Activated CD8-positive, alpha-beta T cell treated with anti-CD3 and anti-CD28 coated beads, Interleukin-2, amount 10 ng/mL, durations not matched to agents 7 days and 5 days (primary cell): ENCODE data around the gene B3GALT6. TPM values are rescaled to one million over a fixed set of nuclear protein-coding genes. Genes with fewer than 3 reads are reported as not detected.
A peak's percentile ranks its signal among the peaks of the same experiment; 100 is the strongest.

Experiments
- ATAC-seq: fragments of 150-1000 bp; cut with Tn5 transposase; one replicate; pipeline ENCODE4 v1.10.0; 2021; ENCODE audit warnings: moderate library complexity
- CTCF ChIA-PET: fragments of 350-600 bp; sonication (Branson Sonifier 250); formaldehyde crosslinking; loops from one replicate; lab custom pipeline; 2021; ENCODE audit warnings: antibody characterized with exemption; lab: Charles Lee
- POLR2A ChIA-PET: fragments of 350-600 bp; sonication (Branson Sonifier 250); formaldehyde crosslinking; loops from one replicate; lab custom pipeline; 2021; ENCODE audit warnings: antibody characterized with exemption; lab: Charles Lee
- DNase-seq: peaks from one replicate; pipeline ENCODE4 v3.0.0-alpha.2; 2020
- H3K27ac Mint-ChIP-seq: one replicate; pipeline ENCODE4 v1.8.0; 2021; ENCODE audit warnings: mild to moderate bottlenecking, mixed read lengths
- H3K27me3 Mint-ChIP-seq: one replicate; pipeline ENCODE4 v1.8.0; 2021; ENCODE audit warnings: low read depth, mixed read lengths
- H3K36me3 Mint-ChIP-seq: one replicate; pipeline ENCODE4 v1.8.0; 2021; ENCODE audit warnings: low read depth, mixed read lengths
- H3K4me1 Mint-ChIP-seq: one replicate; pipeline ENCODE4 v1.8.0; 2021; ENCODE audit warnings: low read depth, mixed read lengths
- H3K4me3 Mint-ChIP-seq: one replicate; pipeline ENCODE4 v1.8.0; 2021; ENCODE audit warnings: mild to moderate bottlenecking, mixed read lengths
- H3K9me3 Mint-ChIP-seq: one replicate; pipeline ENCODE4 v1.8.0; 2022; ENCODE audit warnings: mixed read lengths; ENCODE audit not compliant: insufficient read depth
- total RNA-seq, 2 experiments: library from RNA; stranded (reverse); gene quantifications; one replicate each; pipeline ENCODE4 v1.2.3, GENCODE V29; 2021

Gene B3GALT6
- total RNA-seq, 2 experiments from 2014 or later = 21.2 to 22.4 TPM

DNA sequence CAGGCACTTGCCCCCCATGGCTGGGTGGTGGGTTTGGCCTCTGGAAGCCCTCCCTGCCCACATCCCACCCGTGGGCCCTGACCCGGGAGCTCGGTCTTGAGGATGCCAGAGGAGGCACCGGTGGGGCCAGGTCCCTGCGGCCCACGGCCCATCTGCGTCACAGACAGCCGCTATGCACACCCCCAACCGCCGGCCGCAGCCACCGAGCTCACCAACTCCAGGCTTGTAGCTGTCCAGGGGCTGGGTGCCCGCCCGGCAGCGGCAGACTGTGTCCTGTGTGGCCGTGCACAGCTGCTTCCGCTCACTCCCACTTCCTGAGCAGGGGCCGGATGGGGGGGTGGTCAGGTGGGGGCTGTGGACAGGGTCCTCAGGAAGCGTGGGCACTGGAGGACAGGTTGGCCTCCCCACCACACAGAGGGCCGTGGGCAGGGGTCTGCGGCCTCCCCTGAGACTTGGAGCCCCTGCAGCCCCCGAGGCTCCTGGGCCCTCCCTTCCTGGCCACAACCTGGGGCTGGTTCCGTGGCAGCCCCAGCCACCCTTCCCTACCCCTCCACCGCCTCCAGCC lies 19.2 kb upstream of the B3GALT6 start:
- Mint-ChIP-seq H3K27ac (peak overlapping the region; percentile 34), H3K36me3 (peaks cover 12% of the 10 kb centered on the region), H3K4me1 (peaks cover 52% of the 10 kb centered on the region), H3K4me3 (no peak overlapping the region), H3K9me3 (no peaks in the 10 kb centered on the region), H3K27me3 (no peaks in the 10 kb centered on the region)
- ChIA-PET POLR2A (interaction anchor here (0.7 to 0.9 kb wide), 2 partner anchors 14 to 18 kb away, joined by 3 to 4 read pairs; no protein-coding TSS in a partner anchor), CTCF (interaction anchor here (1.2 kb wide), 1 partner anchor 90 kb away, joined by 5 read pairs; no protein-coding TSS in a partner anchor)
- DNase-seq (peak; percentile 77), ATAC-seq (peak; percentile 46)

- H3K4me1 Mint-ChIP-seq = peaks cover 44% of the 10 kb centered on the region
These were observed 18.4 kb upstream of the B3GALT6 start, which contains the start of gene TNFRSF4 for GRCh38 chr1:1213345-1214265. TSS of gene TNFRSF4 (minus strand) at chr1:1214153. CDS start at chr1:1214127, 26 bp downstream.

GRCh38 chr1:1215080-1215676 lies 16.9 kb upstream of the B3GALT6 start:
- no peak overlapping the region for H3K4me3 Mint-ChIP-seq
- H3K4me1 Mint-ChIP-seq = peaks cover 36% of the 10 kb centered on the region
- DNase-seq (no peak), ATAC-seq (no peak)
- peaks cover 23% of the 10 kb centered on the region for H3K36me3 Mint-ChIP-seq
- ChIA-PET POLR2A (interaction anchor here (1.5 kb wide), 1 partner anchor 16 kb away, joined by 3 read pairs; no protein-coding TSS in a partner anchor), CTCF (interaction anchor here (1.0 to 2.1 kb wide), 4 partner anchors 20 to 93 kb away, joined by 3 to 9 read pairs (median 3); no protein-coding TSS in a partner anchor)
- H3K27ac Mint-ChIP-seq = no peak overlapping the region
- H3K9me3 Mint-ChIP-seq = no peaks in the 10 kb centered on the region
- no peaks in the 10 kb centered on the region for H3K27me3 Mint-ChIP-seq

More at GRCh38 chr1:1213345-1214265, 18.4 kb upstream of the B3GALT6 start, which contains the start of gene TNFRSF4:
- peak within 1 kb of the TSS; percentile 22 for H3K4me3 Mint-ChIP-seq
- peaks cover 17% of the 10 kb centered on the region for H3K36me3 Mint-ChIP-seq
- H3K27ac Mint-ChIP-seq = no peak within 1 kb of the TSS
- DNase-seq (peak; percentile 45), ATAC-seq (peak; percentile 44)
- ChIA-PET POLR2A (interaction anchor here (0.7 kb wide), 1 partner anchor 14 kb away, joined by 3 read pairs; no protein-coding TSS in a partner anchor), CTCF (interaction anchor here (1.2 kb wide), 1 partner anchor 91 kb away, joined by 5 read pairs; no protein-coding TSS in a partner anchor)
- no peaks in the 10 kb centered on the region for H3K27me3 Mint-ChIP-seq
- no peaks in the 10 kb centered on the region for H3K9me3 Mint-ChIP-seq

GRCh38 chr1:1215881-1216605 lies 16.0 kb upstream of the B3GALT6 start:
- no peak overlapping the region for H3K27ac Mint-ChIP-seq
- ChIA-PET CTCF (interaction anchor here (1.0 to 2.1 kb wide), 4 partner anchors 21 to 94 kb away, joined by 3 to 9 read pairs (median 3); no protein-coding TSS in a partner anchor), POLR2A (interaction anchor here (0.7 to 1.5 kb wide), 2 partner anchors 15 to 48 kb away, joined by 3 read pairs; no protein-coding TSS in a partner anchor)
- peaks cover 30% of the 10 kb centered on the region for H3K36me3 Mint-ChIP-seq
- DNase-seq (no peak), ATAC-seq (no peak)
- no peaks in the 10 kb centered on the region for H3K9me3 Mint-ChIP-seq
- no peak overlapping the region for H3K4me3 Mint-ChIP-seq
- no peaks in the 10 kb centered on the region for H3K27me3 Mint-ChIP-seq
- peaks cover 35% of the 10 kb centered on the region for H3K4me1 Mint-ChIP-seq

- DNase-seq (no peak), ATAC-seq (no peak)
- Mint-ChIP-seq H3K4me1 (peaks cover 34% of the 10 kb centered on the region), H3K9me3 (no peaks in the 10 kb centered on the region), H3K27me3 (no peaks in the 10 kb centered on the region), H3K27ac (peak overlapping the region; percentile 74), H3K36me3 (peaks cover 30% of the 10 kb centered on the region), H3K4me3 (no peak overlapping the region)
- CTCF ChIA-PET = no interaction called here
- POLR2A ChIA-PET = interaction anchor here (0.7 kb wide), 1 partner anchor 47 kb away, joined by 3 read pairs; no protein-coding TSS in a partner anchor
These were observed 15.0 kb upstream of the B3GALT6 start for GRCh38 chr1:1216770-1217620.

- CTCF ChIA-PET = interaction anchor here (1.7 kb wide), 1 partner anchor 95 kb away, joined by 5 read pairs; no protein-coding TSS in a partner anchor
- POLR2A ChIA-PET = no interaction called here
- ATAC-seq (no peak), DNase-seq (no peak)
- Mint-ChIP-seq H3K4me3 (no peak overlapping the region), H3K36me3 (peaks cover 35% of the 10 kb centered on the region), H3K27me3 (no peaks in the 10 kb centered on the region), H3K9me3 (no peaks in the 10 kb centered on the region), H3K4me1 (peaks cover 28% of the 10 kb centered on the region), H3K27ac (no peak overlapping the region)
These were observed 14.2 kb upstream of the B3GALT6 start for GRCh38 chr1:1217621-1218523.

DNA sequence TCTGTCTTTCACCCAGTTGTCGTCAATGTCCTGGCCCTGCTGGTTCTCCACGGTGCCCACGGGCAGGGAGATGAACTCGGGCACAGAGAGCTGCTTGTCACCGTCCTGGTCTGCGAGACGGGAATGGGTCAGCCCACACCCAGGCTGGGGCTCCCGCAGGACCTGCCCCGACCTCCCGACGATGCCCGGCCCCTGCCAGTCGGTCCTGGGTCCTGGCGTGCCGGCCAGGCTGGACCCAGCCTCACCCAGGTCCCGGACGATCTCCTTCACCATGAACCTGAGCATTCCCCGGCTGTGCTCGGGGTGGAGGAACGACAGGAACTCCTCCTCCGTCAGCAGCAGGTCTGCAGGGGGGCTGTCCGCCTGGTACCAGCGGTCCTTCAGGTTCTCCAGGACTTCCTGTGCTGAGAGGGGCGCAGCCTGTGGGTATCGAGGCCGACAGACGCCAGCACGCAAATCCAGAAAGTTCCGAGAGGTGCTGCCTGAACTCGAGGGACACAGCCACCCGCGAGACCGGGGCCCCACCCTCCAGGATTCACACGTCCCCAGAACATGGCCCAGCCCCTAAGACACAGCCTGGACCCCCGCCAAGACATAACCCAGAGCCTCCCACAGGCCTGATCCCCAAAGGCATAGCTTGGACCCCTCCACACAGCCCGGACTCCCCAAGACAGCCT lies 13.4 kb upstream of the B3GALT6 start:
- ChIA-PET POLR2A (no interaction called here), CTCF (interaction anchor here (1.7 kb wide), 1 partner anchor 96 kb away, joined by 5 read pairs; no protein-coding TSS in a partner anchor)
- ATAC-seq (no peak), DNase-seq (no peak)
- Mint-ChIP-seq H3K27me3 (no peaks in the 10 kb centered on the region), H3K36me3 (peaks cover 42% of the 10 kb centered on the region), H3K27ac (no peak overlapping the region), H3K4me3 (no peak overlapping the region), H3K9me3 (no peaks in the 10 kb centered on the region), H3K4me1 (peaks cover 26% of the 10 kb centered on the region)

DNA sequence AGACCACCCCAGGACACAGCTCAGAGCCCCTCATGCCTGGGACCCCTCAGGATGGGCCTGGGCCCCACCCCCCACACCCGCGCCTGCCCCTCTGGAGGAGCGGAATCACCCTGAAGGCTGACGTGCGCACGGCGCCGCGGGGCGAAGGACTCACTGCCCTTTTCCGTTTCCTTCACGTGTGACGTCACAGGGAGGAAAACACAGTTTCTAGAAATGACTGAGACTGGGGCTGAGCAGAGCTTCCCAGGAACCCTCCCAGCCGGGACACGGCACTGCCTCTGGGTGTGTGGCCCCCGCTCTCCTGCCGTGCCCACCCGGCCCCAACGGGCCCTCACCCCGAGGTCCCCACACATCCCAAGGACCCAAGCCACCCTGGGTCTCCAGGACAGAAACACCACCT lies 12.7 kb upstream of the B3GALT6 start:
- Mint-ChIP-seq H3K9me3 (no peaks in the 10 kb centered on the region), H3K4me1 (peaks cover 21% of the 10 kb centered on the region)
- CTCF ChIA-PET = interaction anchor here (1.7 kb wide), 1 partner anchor 97 kb away, joined by 5 read pairs; no protein-coding TSS in a partner anchor

GRCh38 chr1:1220197-1220596 lies 11.8 kb upstream of the B3GALT6 start:
- ATAC-seq = no peak
- ChIA-PET POLR2A (no interaction called here), CTCF (no interaction called here)
- H3K4me1 Mint-ChIP-seq = peaks cover 12% of the 10 kb centered on the region
- H3K27me3 Mint-ChIP-seq = no peaks in the 10 kb centered on the region
- H3K36me3 Mint-ChIP-seq = peaks cover 50% of the 10 kb centered on the region
- no peak for DNase-seq
- H3K27ac Mint-ChIP-seq = no peak overlapping the region
- no peak overlapping the region for H3K4me3 Mint-ChIP-seq
- H3K9me3 Mint-ChIP-seq = no peaks in the 10 kb centered on the region

More for the DNA sequence above, 12.7 kb upstream of the B3GALT6 start:
- no peak for DNase-seq
- H3K27ac Mint-ChIP-seq = no peak overlapping the region
- H3K27me3 Mint-ChIP-seq = no peaks in the 10 kb centered on the region
- H3K36me3 Mint-ChIP-seq = peaks cover 47% of the 10 kb centered on the region
- ATAC-seq = no peak
- no peak overlapping the region for H3K4me3 Mint-ChIP-seq
- POLR2A ChIA-PET = no interaction called here
